ENCODE results near the gene PRLR.

- TF ChIP-seq CTCF (IDR thresholded peaks at IDR 0.05 in 8 of 11, conservative IDR thresholded peaks at IDR 0.05 in 3 of 11): no peak
- no peak for TF ChIP-seq POLR2A (IDR thresholded peaks at IDR 0.05)
These were observed 88.5 kb downstream of the PRLR start for GRCh38 chr5:35141739-35142138.
